Fibroblast of lung (primary cell): ENCODE measurements around the gene RFPL2. TPM values are rescaled to one million over a fixed set of nuclear protein-coding genes. Genes with fewer than 3 reads are reported as not detected.

Experiments
- DNase-seq, 2 donors: peaks; one replicate each; pipeline versions ENCODE4 v3.0.0 to v3.0.0-alpha.2; 2010; ENCODE audit warnings: low read depth in 2 of 2
- H2AFZ ChIP-seq: 2 replicates; pipeline ENCODE4 v1.5.1; 2012; ENCODE audit warnings: low read length, control low read depth, inconsistent platforms
- H3K27ac ChIP-seq: 2 replicates; pipeline ENCODE4 v1.5.1; 2011; ENCODE audit warnings: low read length, control low read depth; ENCODE audit not compliant: insufficient read depth
- H3K27me3 ChIP-seq: 2 replicates; pipeline ENCODE4 v1.5.1; 2011; ENCODE audit warnings: mild to moderate bottlenecking, low read length; ENCODE audit not compliant: control insufficient read depth, insufficient read depth
- H3K36me3 ChIP-seq: 2 replicates; pipeline ENCODE4 v1.5.1; 2011; ENCODE audit warnings: low read length; ENCODE audit not compliant: control insufficient read depth, insufficient read depth
- H3K4me1 ChIP-seq: 2 replicates; pipeline ENCODE4 v1.5.1; 2011; ENCODE audit warnings: low read length; ENCODE audit not compliant: control insufficient read depth, insufficient read depth; ENCODE audit errors: extremely low read depth
- H3K4me2 ChIP-seq: 2 replicates; pipeline ENCODE4 v1.5.1; 2011; ENCODE audit warnings: low read length, control low read depth; ENCODE audit not compliant: insufficient read depth; ENCODE audit errors: extremely low read depth
- H3K4me3 ChIP-seq, 4 experiments: fragments of 200-600 bp in 1 of 4; sonication (generic) in 1 of 4; replicated peaks in 1 of 4; 2 replicates each; pipeline ENCODE4 v1.5.1; 2011 to 2016; ENCODE audit warnings: low read length in 4 of 4, low read depth in 3 of 4, mild to moderate bottlenecking in 3 of 4, control low read depth in 2 of 4, inconsistent platforms in 1 of 4, mixed read lengths in 1 of 4; ENCODE audit not compliant: insufficient read depth in 1 of 4; ENCODE audit errors: control extremely low read depth in 1 of 4
- H3K79me2 ChIP-seq: 2 replicates; pipeline ENCODE4 v1.5.1; 2012; ENCODE audit warnings: mild to moderate bottlenecking, low read length, inconsistent platforms; ENCODE audit not compliant: control insufficient read depth, insufficient read depth
- H3K9ac ChIP-seq: 2 replicates; pipeline ENCODE4 v1.5.1; 2011; ENCODE audit warnings: mild to moderate bottlenecking, low read length, control low read depth; ENCODE audit not compliant: insufficient read depth
- H3K9me3 ChIP-seq: 2 replicates; pipeline ENCODE4 v1.5.1; 2012; ENCODE audit warnings: low read depth, low read length; ENCODE audit not compliant: control insufficient read depth, insufficient read depth
- H4K20me1 ChIP-seq: 2 replicates; pipeline ENCODE4 v1.5.1; 2011; ENCODE audit warnings: low read length; ENCODE audit not compliant: control insufficient read depth, insufficient read depth; ENCODE audit errors: extremely low read depth
- EZH2 ChIP-seq: IDR thresholded peaks from 2 replicates; pipeline ENCODE4 v1.5.1; 2012; ENCODE audit warnings: low read length, control low read depth, mild to moderate bottlenecking; ENCODE audit errors: missing control alignments
- polyA plus RNA-seq, 2 donors: library from polyadenylated mRNA; depleted of rRNA in 1 of 2; stranded (reverse) in 1 of 2; unstranded in 1 of 2; fragments of >200 nt; gene quantifications; 2 replicates each; pipeline ENCODE4 v1.2.1, GENCODE V29; 2011 to 2012; ENCODE audit warnings: missing spikeins in 1 of 2
- total RNA-seq: library from RNA; depleted of rRNA; stranded (reverse); fragments of >200 nt; gene quantifications from 2 replicates; pipeline ENCODE4 v1.2.1, GENCODE V29; 2014
- TF ChIP-seq, protein P1 (sequence below), 2 donors: IDR thresholded peaks in 1 of 2; conservative IDR thresholded peaks in 1 of 2; 1 replicate in 1 of 2; 2 replicates in 1 of 2; pipeline ENCODE4 v1.5.1; 2011 to 2012; ENCODE audit warnings: low read length in 2 of 2, control low read depth in 1 of 2, inconsistent platforms in 1 of 2, low read depth in 1 of 2, mild to moderate bottlenecking in 1 of 2

The RFPL2 gene
- total and polyA plus RNA-seq, 2 donors (not counting 1 experiment from before 2014, with no cell fraction given): not detected

DNA sequence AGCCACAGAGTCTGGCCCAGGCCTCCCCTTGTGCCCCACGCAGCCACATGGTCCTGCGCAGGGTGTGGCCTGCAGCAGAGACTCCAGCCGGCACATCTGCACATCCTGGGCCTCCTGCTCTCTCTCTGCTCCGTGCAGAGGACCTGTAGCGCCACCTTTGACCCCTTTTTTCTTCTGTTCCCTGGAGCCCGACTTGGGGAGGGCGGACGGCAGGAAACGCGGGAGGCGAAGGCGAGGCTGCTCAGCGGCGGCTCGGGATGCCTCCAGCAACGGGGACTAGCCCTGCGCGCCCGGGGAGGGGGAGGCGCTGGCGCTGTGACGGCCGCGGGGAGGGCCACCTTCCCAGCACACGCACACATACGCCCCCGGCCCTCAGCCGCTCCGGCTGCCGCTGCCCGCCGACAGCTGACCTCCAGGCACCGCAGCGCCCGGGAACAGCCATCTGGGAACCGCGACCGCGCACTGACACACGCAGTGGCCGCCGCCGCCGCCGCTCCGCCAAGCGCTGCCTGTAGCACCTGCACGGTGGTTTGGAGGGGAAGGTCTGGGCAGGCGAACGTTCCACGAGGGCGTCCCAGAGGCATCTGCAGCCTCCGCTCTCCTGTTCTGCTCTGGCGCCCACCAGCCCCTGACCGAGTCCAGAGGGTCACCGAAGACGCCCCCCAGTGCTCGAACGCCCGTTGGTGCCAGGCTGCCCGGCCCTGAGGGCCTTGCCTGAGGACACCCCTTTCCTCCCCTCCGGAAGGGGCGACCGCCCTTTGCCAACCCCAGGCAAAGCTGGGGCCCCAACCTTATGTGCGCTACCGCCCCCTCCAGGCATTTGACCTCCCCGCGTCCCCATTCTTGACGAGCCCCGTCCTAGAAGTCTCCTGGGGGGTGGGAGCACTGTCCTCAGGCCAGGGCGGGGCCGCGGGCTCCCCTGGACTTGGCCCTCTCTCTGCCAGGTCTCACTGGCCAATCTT, 28.9 kb downstream of the RFPL2 start:
- no peak overlapping the region for H3K4me2 ChIP-seq
- no peaks in the 10 kb centered on the region for H3K27me3 ChIP-seq
- no peaks in the 10 kb centered on the region for H3K79me2 ChIP-seq
- no peak for DNase-seq
- no peak overlapping the region for H3K27ac ChIP-seq
- no peaks in the 10 kb centered on the region for H3K36me3 ChIP-seq
- no peak for TF ChIP-seq EZH2
- TF ChIP-seq, protein P1, sequence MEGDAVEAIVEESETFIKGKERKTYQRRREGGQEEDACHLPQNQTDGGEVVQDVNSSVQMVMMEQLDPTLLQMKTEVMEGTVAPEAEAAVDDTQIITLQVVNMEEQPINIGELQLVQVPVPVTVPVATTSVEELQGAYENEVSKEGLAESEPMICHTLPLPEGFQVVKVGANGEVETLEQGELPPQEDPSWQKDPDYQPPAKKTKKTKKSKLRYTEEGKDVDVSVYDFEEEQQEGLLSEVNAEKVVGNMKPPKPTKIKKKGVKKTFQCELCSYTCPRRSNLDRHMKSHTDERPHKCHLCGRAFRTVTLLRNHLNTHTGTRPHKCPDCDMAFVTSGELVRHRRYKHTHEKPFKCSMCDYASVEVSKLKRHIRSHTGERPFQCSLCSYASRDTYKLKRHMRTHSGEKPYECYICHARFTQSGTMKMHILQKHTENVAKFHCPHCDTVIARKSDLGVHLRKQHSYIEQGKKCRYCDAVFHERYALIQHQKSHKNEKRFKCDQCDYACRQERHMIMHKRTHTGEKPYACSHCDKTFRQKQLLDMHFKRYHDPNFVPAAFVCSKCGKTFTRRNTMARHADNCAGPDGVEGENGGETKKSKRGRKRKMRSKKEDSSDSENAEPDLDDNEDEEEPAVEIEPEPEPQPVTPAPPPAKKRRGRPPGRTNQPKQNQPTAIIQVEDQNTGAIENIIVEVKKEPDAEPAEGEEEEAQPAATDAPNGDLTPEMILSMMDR (conservative IDR thresholded peaks at IDR 0.05 in 1 of 2, IDR thresholded peaks at IDR 0.05 in 1 of 2; ENCODE audit: low read depth in 1 of 2, low read length in 2 of 2): no peak
- H3K4me1 ChIP-seq: no peaks in the 10 kb centered on the region
- no peak overlapping the region for H2AFZ ChIP-seq
- H3K9ac ChIP-seq: no peak overlapping the region
- no peaks in the 10 kb centered on the region for H4K20me1 ChIP-seq
- H3K4me3 ChIP-seq: no peak overlapping the region
- no peaks in the 10 kb centered on the region for H3K9me3 ChIP-seq

DNA sequence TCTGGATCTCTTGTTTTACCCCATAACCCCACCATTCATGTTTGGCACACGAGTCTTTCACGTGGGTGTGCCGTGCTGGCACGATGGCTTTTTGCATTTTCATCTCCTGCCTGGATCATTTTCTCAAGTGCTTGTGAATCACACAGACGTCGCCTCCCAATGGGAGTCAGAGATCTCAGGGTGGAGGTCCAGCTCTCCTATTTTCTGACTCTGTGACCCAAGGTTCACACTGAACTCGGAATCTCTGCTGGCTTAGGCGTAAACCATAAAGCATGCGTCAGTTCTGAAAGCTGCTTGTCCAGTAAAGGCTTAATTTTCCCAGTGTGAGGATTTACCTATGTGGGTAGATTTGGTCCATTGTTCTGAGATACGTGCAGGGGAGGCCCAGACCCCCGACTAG, 29.8 kb downstream of the RFPL2 start:
- Histone ChIP-seq H3K4me3 (no peak overlapping the region), H3K4me2 (no peak overlapping the region), H3K27me3 (no peaks in the 10 kb centered on the region), H3K9ac (no peak overlapping the region), H3K36me3 (no peaks in the 10 kb centered on the region), H3K4me1 (no peaks in the 10 kb centered on the region), H3K9me3 (no peaks in the 10 kb centered on the region), H4K20me1 (no peaks in the 10 kb centered on the region), H3K27ac (no peak overlapping the region), H3K79me2 (no peaks in the 10 kb centered on the region), H2AFZ (no peak overlapping the region)
- DNase-seq: no peak
- no peak for TF ChIP-seq EZH2
- TF ChIP-seq, protein P1 (conservative IDR thresholded peaks at IDR 0.05 in 1 of 2, IDR thresholded peaks at IDR 0.05 in 1 of 2; ENCODE audit: low read depth in 1 of 2, low read length in 2 of 2): no peak

DNA sequence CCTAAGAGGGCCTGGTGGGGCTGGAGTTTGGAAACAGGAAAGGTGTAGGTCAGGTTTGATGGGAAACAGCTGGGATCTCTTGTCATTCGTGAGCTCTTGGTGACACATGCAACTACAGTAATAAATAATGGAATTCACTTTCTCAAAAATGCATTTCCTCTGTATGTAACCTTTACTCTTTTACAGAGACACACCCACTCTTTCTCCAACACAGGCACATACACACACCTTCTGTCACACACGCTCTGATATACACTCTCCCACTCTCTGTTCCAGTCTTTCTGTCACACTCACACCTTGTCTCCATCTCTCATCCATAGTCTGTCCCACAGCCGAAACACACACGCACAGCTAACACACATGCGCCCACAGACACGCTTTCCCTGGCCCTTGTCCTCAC, 39.2 kb downstream of the RFPL2 start:
- H3K9ac ChIP-seq: no peak overlapping the region

More for the DNA sequence above, 39.2 kb downstream of the RFPL2 start:
- Histone ChIP-seq H3K4me3 (no peak overlapping the region), H2AFZ (no peak overlapping the region), H3K4me2 (no peak overlapping the region), H3K79me2 (no peaks in the 10 kb centered on the region), H3K4me1 (no peaks in the 10 kb centered on the region), H4K20me1 (no peaks in the 10 kb centered on the region), H3K9me3 (no peaks in the 10 kb centered on the region), H3K36me3 (no peaks in the 10 kb centered on the region), H3K27ac (no peak overlapping the region), H3K27me3 (no peaks in the 10 kb centered on the region)
- no peak for TF ChIP-seq EZH2
- TF ChIP-seq, protein P1 (conservative IDR thresholded peaks at IDR 0.05 in 1 of 2, IDR thresholded peaks at IDR 0.05 in 1 of 2; ENCODE audit: low read depth in 1 of 2, low read length in 2 of 2): no peak
- no peak for DNase-seq
